GM10847 (cell line): ENCODE results near the gene UHRF1.

Source experiments
- POLR2A ChIP-seq: IDR thresholded peaks from 2 replicates; pipeline ENCODE4 v1.6.1; 2011; ENCODE audit not compliant: insufficient read length; ENCODE audit errors: extremely low read depth

The UHRF1 gene

GRCh38 chr19:4979211-4979807, 70.0 kb downstream of the UHRF1 start:
- no peak for TF ChIP-seq POLR2A

GRCh38 chr19:4980067-4980466, 70.8 kb downstream of the UHRF1 start:
- no peak for TF ChIP-seq POLR2A

GRCh38 chr19:4980838-4981680, 71.8 kb downstream of the UHRF1 start:
- no peak for TF ChIP-seq POLR2A

GRCh38 chr19:4981681-4981958, 72.3 kb downstream of the UHRF1 start:
- TF ChIP-seq POLR2A: no peak

- no peak for TF ChIP-seq POLR2A
These were observed 74.2 kb downstream of the UHRF1 start for GRCh38 chr19:4983346-4984105.

GRCh38 chr19:4984106-4984380, 74.7 kb downstream of the UHRF1 start:
- TF ChIP-seq POLR2A: no peak

GRCh38 chr19:4984438-4984990, 75.2 kb downstream of the UHRF1 start:
- no peak for TF ChIP-seq POLR2A

GRCh38 chr19:4985551-4985991, 76.3 kb downstream of the UHRF1 start:
- no peak for TF ChIP-seq POLR2A

GRCh38 chr19:4986056-4986455, 76.8 kb downstream of the UHRF1 start:
- no peak for TF ChIP-seq POLR2A

GRCh38 chr19:4986471-4986891, 77.2 kb downstream of the UHRF1 start:
- no peak for TF ChIP-seq POLR2A

GRCh38 chr19:4987256-4987655, 78.0 kb downstream of the UHRF1 start:
- TF ChIP-seq POLR2A: no peak

GRCh38 chr19:4987692-4988370, 78.5 kb downstream of the UHRF1 start:
- TF ChIP-seq POLR2A: no peak

GRCh38 chr19:4988770-4989251, 79.5 kb downstream of the UHRF1 start:
- TF ChIP-seq POLR2A: no peak

- no peak for TF ChIP-seq POLR2A
These were observed 81.0 kb downstream of the UHRF1 start for GRCh38 chr19:4990306-4990705.

- no peak for TF ChIP-seq POLR2A
These were observed 82.2 kb downstream of the UHRF1 start for GRCh38 chr19:4991538-4991937.
